ENCODE results near the gene HBA1. TPM values are rescaled to one million over a fixed set of nuclear protein-coding genes. Genes with fewer than 3 reads are reported as not detected.

The HBA1 gene
- total and polyA plus RNA-seq, 4 donors: 38.1 to 2,695 (median 450) TPM

DNA sequence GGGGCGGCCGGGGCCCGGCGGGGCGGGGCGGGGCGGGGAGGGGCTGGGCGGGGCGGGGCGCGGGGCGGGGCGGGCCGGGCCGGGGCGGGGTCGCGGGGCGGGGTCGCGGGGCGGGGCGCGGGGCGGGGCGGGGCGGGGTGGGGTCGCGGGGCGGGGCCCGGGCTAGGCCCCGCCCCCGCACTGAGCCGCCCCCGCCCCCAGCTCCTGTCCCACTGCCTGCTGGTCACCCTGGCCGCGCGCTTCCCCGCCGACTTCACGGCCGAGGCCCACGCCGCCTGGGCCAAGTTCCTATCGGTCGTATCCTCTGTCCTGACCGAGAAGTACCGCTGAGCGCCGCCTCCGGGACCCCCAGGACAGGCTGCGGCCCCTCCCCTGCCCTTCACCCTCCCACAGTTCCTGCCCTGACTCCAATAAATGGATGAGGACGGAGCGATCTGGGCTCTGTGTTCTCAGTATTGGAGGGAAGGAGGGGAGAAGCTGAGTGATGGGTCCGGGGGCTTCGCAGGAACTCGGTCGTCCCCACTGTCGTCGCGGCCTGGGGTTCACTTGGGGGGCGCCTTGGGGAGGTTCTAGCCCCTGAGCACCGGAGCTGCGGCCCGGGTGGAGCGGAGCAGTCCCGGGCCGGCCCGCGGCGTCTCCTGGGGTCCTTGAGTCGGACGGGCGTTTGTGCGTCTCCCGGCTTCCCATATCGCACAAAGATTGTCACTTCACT is 11.5 kb upstream of the HBA1 start:
- DNase-seq (no peak), ATAC-seq (ENCODE audit: insufficient read depth, low FRiP score) (no peak)
- Histone ChIP-seq H3K9me3 (ENCODE audit: control insufficient read depth in 4 of 4, insufficient read depth in 3 of 4, low read length in 3 of 4) (peaks cover 0 to 2% (median 0%) of the 10 kb centered on the region in 4 donors), H3K4me1 (ENCODE audit: control insufficient read depth in 5 of 5, insufficient read depth in 5 of 5, low read length in 5 of 5) (peaks cover 0 to 12% (median 0%) of the 10 kb centered on the region in 5 donors), H3K9ac (ENCODE audit: insufficient read depth in 1 of 2, low read length in 2 of 2) (no peak overlapping the region), H3K36me3 (ENCODE audit: control insufficient read depth in 4 of 4, insufficient read depth in 4 of 4, low read length in 4 of 4) (no peaks in the 10 kb centered on the region), H3K27me3 (ENCODE audit: control insufficient read depth in 3 of 3, insufficient read depth in 3 of 3, low read length in 2 of 3) (peaks cover 5 to 66% (median 37%) of the 10 kb centered on the region in 3 donors), H3K27ac (ENCODE audit: low read depth in 1 of 2, low read length in 1 of 2) (no peak overlapping the region), H3K4me3 (no peak overlapping the region)
- 2 to 5% methylated on average over 40 to 50 of the region's 77 CpGs for WGBS, 2 donors
- TF ChIP-seq, protein P1, sequence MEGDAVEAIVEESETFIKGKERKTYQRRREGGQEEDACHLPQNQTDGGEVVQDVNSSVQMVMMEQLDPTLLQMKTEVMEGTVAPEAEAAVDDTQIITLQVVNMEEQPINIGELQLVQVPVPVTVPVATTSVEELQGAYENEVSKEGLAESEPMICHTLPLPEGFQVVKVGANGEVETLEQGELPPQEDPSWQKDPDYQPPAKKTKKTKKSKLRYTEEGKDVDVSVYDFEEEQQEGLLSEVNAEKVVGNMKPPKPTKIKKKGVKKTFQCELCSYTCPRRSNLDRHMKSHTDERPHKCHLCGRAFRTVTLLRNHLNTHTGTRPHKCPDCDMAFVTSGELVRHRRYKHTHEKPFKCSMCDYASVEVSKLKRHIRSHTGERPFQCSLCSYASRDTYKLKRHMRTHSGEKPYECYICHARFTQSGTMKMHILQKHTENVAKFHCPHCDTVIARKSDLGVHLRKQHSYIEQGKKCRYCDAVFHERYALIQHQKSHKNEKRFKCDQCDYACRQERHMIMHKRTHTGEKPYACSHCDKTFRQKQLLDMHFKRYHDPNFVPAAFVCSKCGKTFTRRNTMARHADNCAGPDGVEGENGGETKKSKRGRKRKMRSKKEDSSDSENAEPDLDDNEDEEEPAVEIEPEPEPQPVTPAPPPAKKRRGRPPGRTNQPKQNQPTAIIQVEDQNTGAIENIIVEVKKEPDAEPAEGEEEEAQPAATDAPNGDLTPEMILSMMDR (IDR thresholded peaks at IDR 0.05; ENCODE audit: control extremely low read depth, extremely low read depth): no peak

DNA sequence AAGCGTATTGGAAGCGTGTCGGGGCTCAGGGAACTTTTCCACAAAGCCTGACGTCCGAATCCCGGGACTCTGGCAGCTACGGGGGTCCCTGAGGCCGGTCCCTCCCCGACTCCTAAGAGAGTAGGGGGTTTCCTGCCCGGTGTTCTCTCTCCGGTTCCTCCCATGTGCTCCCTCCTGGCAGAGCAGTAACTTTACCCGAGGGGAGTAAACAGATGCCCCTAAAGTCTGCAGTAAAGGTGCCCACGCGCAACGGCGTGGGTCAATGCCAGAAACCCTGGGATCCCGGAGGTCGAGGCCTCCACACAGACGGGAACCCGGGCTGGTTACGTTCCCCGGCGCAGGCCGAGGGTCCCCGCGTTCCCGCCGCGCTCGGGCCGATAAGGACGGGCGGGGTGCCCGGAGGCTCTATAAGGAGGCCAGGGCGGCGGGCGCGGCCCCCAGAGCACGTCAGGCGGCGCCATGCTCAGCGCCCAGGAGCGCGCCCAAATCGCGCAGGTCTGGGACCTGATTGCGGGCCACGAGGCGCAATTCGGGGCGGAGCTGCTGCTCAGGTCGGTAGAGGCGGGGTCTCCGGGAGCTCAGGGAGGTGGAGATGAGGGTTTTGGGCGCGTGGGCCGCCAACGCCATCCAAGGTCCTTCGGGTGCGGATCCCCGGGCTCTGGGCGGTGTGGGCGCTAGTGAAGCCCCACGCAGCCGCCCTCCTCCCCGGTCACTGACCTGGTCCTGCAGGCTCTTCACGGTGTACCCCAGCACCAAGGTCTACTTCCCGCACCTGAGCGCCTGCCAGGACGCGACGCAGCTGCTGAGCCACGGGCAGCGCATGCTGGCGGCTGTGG is 10.7 kb upstream of the HBA1 start, which contains the start of gene HBM:
HBM (plus strand) TSS at position 440 of the 836 bp plus-strand sequence; CDS start at position 460, 20 bp downstream.
- Histone ChIP-seq H3K9ac (ENCODE audit: insufficient read depth in 1 of 2, low read length in 2 of 2) (no peak within 1 kb of the TSS), H3K9me3 (ENCODE audit: control insufficient read depth in 4 of 4, insufficient read depth in 3 of 4, low read length in 3 of 4) (peaks cover 0 to 2% (median 0%) of the 10 kb centered on the region in 4 donors), H3K4me1 (ENCODE audit: control insufficient read depth in 5 of 5, insufficient read depth in 5 of 5, low read length in 5 of 5) (peaks cover 0 to 12% (median 0%) of the 10 kb centered on the region in 5 donors), H3K27me3 (ENCODE audit: control insufficient read depth in 3 of 3, insufficient read depth in 3 of 3, low read length in 2 of 3) (peaks cover 5 to 66% (median 42%) of the 10 kb centered on the region in 3 donors), H3K4me3 (no peak within 1 kb of the TSS), H3K36me3 (ENCODE audit: control insufficient read depth in 4 of 4, insufficient read depth in 4 of 4, low read length in 4 of 4) (no peaks in the 10 kb centered on the region), H3K27ac (ENCODE audit: low read depth in 1 of 2, low read length in 1 of 2) (no peak within 1 kb of the TSS)
- WGBS, 2 donors: 3 to 4% methylated on average over 71 to 75 of the region's 75 CpGs
- DNase-seq: no peak
- no peak for ATAC-seq (ENCODE audit: insufficient read depth, low FRiP score)
- TF ChIP-seq, protein P1 (IDR thresholded peaks at IDR 0.05; ENCODE audit: control extremely low read depth, extremely low read depth): no peak

DNA sequence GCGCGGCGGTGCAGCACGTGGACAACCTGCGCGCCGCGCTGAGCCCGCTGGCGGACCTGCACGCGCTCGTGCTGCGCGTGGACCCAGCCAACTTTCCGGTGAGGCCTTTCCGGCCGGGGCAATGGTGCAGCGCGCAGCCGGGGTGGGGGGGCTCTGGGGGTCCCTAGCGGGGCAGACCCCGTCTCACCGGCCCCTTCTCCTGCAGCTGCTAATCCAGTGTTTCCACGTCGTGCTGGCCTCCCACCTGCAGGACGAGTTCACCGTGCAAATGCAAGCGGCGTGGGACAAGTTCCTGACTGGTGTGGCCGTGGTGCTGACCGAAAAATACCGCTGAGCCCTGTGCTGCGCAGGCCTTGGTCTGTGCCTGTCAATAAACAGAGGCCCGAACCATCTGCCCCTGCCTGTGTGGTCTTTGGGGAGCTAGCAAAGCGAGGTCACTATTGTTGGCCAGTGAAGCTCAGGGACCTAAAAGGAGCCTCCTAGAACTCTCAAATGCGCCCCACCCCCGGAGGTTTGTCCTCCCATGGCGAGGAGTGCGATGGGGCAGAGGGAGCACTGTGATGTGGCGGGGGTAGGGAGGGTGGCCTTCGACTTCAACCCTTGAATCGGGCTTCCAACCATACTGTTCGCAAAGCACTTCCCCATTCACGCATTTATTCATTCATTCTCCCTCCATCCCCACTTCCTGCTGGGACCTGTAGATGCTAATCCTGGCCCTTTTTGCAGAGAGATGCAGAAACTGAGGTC is 9.9 kb upstream of the HBA1 start:
- WGBS, 2 donors: 3 to 6% methylated on average over 45 of the region's 45 CpGs
- Histone ChIP-seq H3K4me3 (no peak overlapping the region), H3K36me3 (ENCODE audit: control insufficient read depth in 4 of 4, insufficient read depth in 4 of 4, low read length in 4 of 4) (no peaks in the 10 kb centered on the region), H3K27me3 (ENCODE audit: control insufficient read depth in 3 of 3, insufficient read depth in 3 of 3, low read length in 2 of 3) (peaks cover 8 to 67% (median 47%) of the 10 kb centered on the region in 3 donors), H3K9ac (ENCODE audit: insufficient read depth in 1 of 2, low read length in 2 of 2) (no peak overlapping the region), H3K4me1 (ENCODE audit: control insufficient read depth in 5 of 5, insufficient read depth in 5 of 5, low read length in 5 of 5) (peaks cover 0 to 12% (median 0%) of the 10 kb centered on the region in 5 donors), H3K27ac (ENCODE audit: low read depth in 1 of 2, low read length in 1 of 2) (no peak overlapping the region), H3K9me3 (ENCODE audit: control insufficient read depth in 4 of 4, insufficient read depth in 3 of 4, low read length in 3 of 4) (peaks cover 0 to 2% (median 0%) of the 10 kb centered on the region in 4 donors)
- ATAC-seq (ENCODE audit: insufficient read depth, low FRiP score): no peak
- TF ChIP-seq, protein P1 (IDR thresholded peaks at IDR 0.05; ENCODE audit: control extremely low read depth, extremely low read depth): no peak
- DNase-seq: no peak

All from lung (tissue), 12 donors.